ENCODE data around the gene KRTAP5-4. TPM values are rescaled to one million over a fixed set of nuclear protein-coding genes. Genes with fewer than 3 reads are reported as not detected.

The KRTAP5-4 gene
- total RNA-seq, 1 experiment from 2014 or later, result not detected

DNA sequence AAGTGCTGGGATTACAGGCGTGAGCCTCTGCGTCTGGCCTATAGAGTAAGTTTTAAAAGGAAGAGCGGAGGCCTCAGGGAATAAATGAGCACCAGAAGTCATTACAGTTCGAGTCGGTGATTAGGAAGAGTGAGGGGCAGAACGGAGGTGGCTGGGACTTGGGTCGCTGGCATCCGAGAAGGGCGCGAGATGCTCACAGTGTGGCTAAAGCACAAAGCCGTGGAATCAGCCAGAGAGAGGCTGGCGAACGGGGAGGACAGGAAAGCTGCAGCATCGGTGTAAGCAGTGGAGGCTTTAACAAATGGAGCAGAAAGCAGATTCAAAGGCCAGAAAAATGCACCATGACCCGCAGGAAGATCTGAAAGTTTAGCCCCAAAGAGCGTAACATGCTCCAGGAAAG, 2.7 kb upstream of the KRTAP5-4 start:
- Histone ChIP-seq H3K9me3 (ENCODE audit: insufficient read depth, low read depth) (no peaks in the 10 kb centered on the region), H2AFZ (no peak overlapping the region), H4K20me1 (ENCODE audit: insufficient read depth) (no peaks in the 10 kb centered on the region), H3K4me2 (no peak overlapping the region), H3F3A (ENCODE audit: insufficient read depth, low read depth) (no peaks in the 10 kb centered on the region), H3K9me2 (ENCODE audit: insufficient read depth) (no peaks in the 10 kb centered on the region), H3K4me3 (no peak overlapping the region), H3K27ac (no peak overlapping the region), H3K4me1 (replicated peaks; ENCODE audit: insufficient read depth) (no peaks in the 10 kb centered on the region), H3K36me3 (ENCODE audit: low read depth) (no peaks in the 10 kb centered on the region), H3K27me3 (ENCODE audit: insufficient read depth, low read depth) (peaks cover 58% of the 10 kb centered on the region), H3K79me2 (ENCODE audit: low read depth) (no peaks in the 10 kb centered on the region)
- TF ChIP-seq EZH2 (IDR thresholded peaks at IDR 0.05; ENCODE audit: low read depth), result no peak
- TF ChIP-seq, protein P1, sequence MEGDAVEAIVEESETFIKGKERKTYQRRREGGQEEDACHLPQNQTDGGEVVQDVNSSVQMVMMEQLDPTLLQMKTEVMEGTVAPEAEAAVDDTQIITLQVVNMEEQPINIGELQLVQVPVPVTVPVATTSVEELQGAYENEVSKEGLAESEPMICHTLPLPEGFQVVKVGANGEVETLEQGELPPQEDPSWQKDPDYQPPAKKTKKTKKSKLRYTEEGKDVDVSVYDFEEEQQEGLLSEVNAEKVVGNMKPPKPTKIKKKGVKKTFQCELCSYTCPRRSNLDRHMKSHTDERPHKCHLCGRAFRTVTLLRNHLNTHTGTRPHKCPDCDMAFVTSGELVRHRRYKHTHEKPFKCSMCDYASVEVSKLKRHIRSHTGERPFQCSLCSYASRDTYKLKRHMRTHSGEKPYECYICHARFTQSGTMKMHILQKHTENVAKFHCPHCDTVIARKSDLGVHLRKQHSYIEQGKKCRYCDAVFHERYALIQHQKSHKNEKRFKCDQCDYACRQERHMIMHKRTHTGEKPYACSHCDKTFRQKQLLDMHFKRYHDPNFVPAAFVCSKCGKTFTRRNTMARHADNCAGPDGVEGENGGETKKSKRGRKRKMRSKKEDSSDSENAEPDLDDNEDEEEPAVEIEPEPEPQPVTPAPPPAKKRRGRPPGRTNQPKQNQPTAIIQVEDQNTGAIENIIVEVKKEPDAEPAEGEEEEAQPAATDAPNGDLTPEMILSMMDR (conservative IDR thresholded peaks at IDR 0.05), result no peak
- BruUV-seq (replicated peaks), result no TSS peak
- intact Hi-C loops (cut with micrococcal nuclease; ENCODE audit: unreplicated experiment), result loop anchor here (5.0 kb wide), 1 partner anchor 77 kb away; no protein-coding TSS in a partner anchor
- ChIA-PET CTCF (no interaction called here), POLR2A (ENCODE audit: unreplicated experiment) (no interaction called here)
- no peak for DNase-seq

DNA sequence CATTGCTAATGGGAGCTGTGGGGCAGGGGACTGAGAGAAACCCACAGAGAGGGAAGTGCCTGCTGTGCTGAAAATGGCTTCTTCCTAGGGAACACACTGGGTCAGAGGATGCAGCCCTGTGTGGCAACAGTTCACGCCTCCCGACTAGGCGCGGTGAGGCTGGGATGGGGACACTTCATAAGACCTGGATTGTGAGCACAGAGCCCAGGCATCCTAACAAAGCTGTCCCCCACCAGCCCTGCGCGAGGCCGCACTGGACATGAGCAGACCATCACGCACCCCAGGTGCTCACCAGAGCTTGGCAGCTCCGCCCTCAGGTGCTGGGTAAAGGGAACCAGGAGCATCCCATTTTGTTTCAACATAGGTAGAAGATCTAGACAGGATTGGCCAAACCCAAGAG, 1.8 kb upstream of the KRTAP5-4 start:
- BruUV-seq (replicated peaks), result no TSS peak
- Histone ChIP-seq H3K27ac (no peak overlapping the region), H3K36me3 (ENCODE audit: low read depth) (no peaks in the 10 kb centered on the region), H3K4me3 (no peak overlapping the region), H3K4me1 (replicated peaks; ENCODE audit: insufficient read depth) (no peaks in the 10 kb centered on the region), H3K9me2 (ENCODE audit: insufficient read depth) (no peaks in the 10 kb centered on the region), H4K20me1 (ENCODE audit: insufficient read depth) (no peaks in the 10 kb centered on the region), H3F3A (ENCODE audit: insufficient read depth, low read depth) (no peaks in the 10 kb centered on the region), H3K79me2 (ENCODE audit: low read depth) (no peaks in the 10 kb centered on the region), H2AFZ (no peak overlapping the region), H3K27me3 (ENCODE audit: insufficient read depth, low read depth) (peaks cover 62% of the 10 kb centered on the region), H3K9me3 (ENCODE audit: insufficient read depth, low read depth) (no peaks in the 10 kb centered on the region), H3K4me2 (no peak overlapping the region)
- ChIA-PET CTCF (no interaction called here), POLR2A (ENCODE audit: unreplicated experiment) (no interaction called here)
- intact Hi-C loops (cut with micrococcal nuclease; ENCODE audit: unreplicated experiment), result no loop called here
- no peak for DNase-seq
- TF ChIP-seq, protein P1 (conservative IDR thresholded peaks at IDR 0.05), result no peak
- no peak for TF ChIP-seq EZH2 (IDR thresholded peaks at IDR 0.05; ENCODE audit: low read depth)

DNA sequence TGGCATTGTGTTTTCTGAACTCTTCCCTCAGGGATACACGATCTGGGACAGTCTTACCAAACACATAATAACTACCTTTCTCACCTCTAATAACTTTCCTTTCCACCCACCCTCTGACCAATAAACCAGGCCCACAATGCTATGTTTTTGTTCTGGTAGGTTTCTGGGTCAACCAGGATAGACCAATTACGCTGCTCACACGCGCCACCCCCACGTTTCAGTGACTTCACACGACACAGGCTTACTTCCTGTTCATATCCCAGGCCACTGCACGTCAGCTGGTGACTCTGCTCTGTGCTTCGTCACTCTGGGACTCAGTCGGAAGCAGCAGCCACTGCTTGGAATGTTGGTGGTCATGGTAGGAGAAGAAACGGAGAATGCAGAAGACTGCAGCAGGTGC, 2.5 kb downstream of the KRTAP5-4 start:
- Histone ChIP-seq H3K27me3 (ENCODE audit: insufficient read depth, low read depth) (peaks cover 64% of the 10 kb centered on the region), H3K36me3 (ENCODE audit: low read depth) (no peaks in the 10 kb centered on the region), H3K4me2 (no peak overlapping the region), H3F3A (ENCODE audit: insufficient read depth, low read depth) (no peaks in the 10 kb centered on the region), H3K4me3 (no peak overlapping the region), H3K4me1 (replicated peaks; ENCODE audit: insufficient read depth) (no peaks in the 10 kb centered on the region), H3K27ac (no peak overlapping the region), H3K9me3 (ENCODE audit: insufficient read depth, low read depth) (no peaks in the 10 kb centered on the region), H3K9me2 (ENCODE audit: insufficient read depth) (no peaks in the 10 kb centered on the region), H4K20me1 (ENCODE audit: insufficient read depth) (no peaks in the 10 kb centered on the region), H3K79me2 (ENCODE audit: low read depth) (no peaks in the 10 kb centered on the region), H2AFZ (no peak overlapping the region)
- BruUV-seq (replicated peaks), result no TSS peak
- DNase-seq, result no peak
- ChIA-PET CTCF (no interaction called here), POLR2A (ENCODE audit: unreplicated experiment) (no interaction called here)
- TF ChIP-seq, protein P1 (conservative IDR thresholded peaks at IDR 0.05), result no peak
- no peak for TF ChIP-seq EZH2 (IDR thresholded peaks at IDR 0.05; ENCODE audit: low read depth)
- intact Hi-C loops (cut with micrococcal nuclease; ENCODE audit: unreplicated experiment), result no loop called here

Data from PC-9 (cell line).